Smooth muscle cell (in vitro differentiated cells): Measurements from ENCODE around the gene NTF3. TPM values are rescaled to one million over a fixed set of nuclear protein-coding genes. Genes with fewer than 3 reads are reported as not detected.

Experiments used
- DNase-seq: peaks from one replicate; lab custom pipeline; 2025; ENCODE audit not compliant: unreplicated experiment; lab: John Stamatoyannopoulos, UW
- H2AFZ ChIP-seq: fragments of 200-600 bp; sonication (generic); 2 replicates; pipeline ENCODE4 v1.6.0; 2016; ENCODE audit warnings: antibody characterized with exemption, low read depth, mild to moderate bottlenecking
- H3F3A ChIP-seq: fragments of 200-600 bp; sonication (generic); 2 replicates; pipeline ENCODE4 v1.6.0; 2017; ENCODE audit warnings: antibody characterized with exemption, low read depth
- H3K27ac ChIP-seq: fragments of 200-600 bp; sonication (generic); 2 replicates; pipeline ENCODE4 v1.5.1; 2016; ENCODE audit warnings: low read depth, mild to moderate bottlenecking
- H3K27me3 ChIP-seq: fragments of 200-600 bp; sonication (generic); 2 replicates; pipeline ENCODE4 v1.6.1; 2016; ENCODE audit warnings: low read depth, mild to moderate bottlenecking
- H3K36me3 ChIP-seq: fragments of 200-600 bp; sonication (generic); 2 replicates; pipeline ENCODE4 v1.5.1; 2016; ENCODE audit warnings: low read depth
- H3K4me1 ChIP-seq: fragments of 200-600 bp; sonication (generic); 2 replicates; pipeline ENCODE4 v1.5.1; 2016; ENCODE audit warnings: low read depth
- H3K4me2 ChIP-seq: fragments of 200-600 bp; sonication (generic); 2 replicates; pipeline ENCODE4 v1.6.0; 2016; ENCODE audit warnings: mild to moderate bottlenecking
- H3K4me3 ChIP-seq: fragments of 200-600 bp; sonication (generic); 2 replicates; pipeline ENCODE4 v1.5.1; 2016; ENCODE audit warnings: mild to moderate bottlenecking
- H3K79me2 ChIP-seq: fragments of 200-600 bp; sonication (generic); 2 replicates; pipeline ENCODE4 v1.6.0; 2016; ENCODE audit warnings: low read depth, mild to moderate bottlenecking
- H3K9ac ChIP-seq: fragments of 200-600 bp; sonication (generic); 2 replicates; pipeline ENCODE4 v1.6.0; 2016; ENCODE audit warnings: low read depth
- H3K9me3 ChIP-seq: fragments of 200-600 bp; sonication (generic); replicated peaks from 2 replicates; pipeline ENCODE4 v1.5.1; 2016; ENCODE audit warnings: low read depth
- H4K20me1 ChIP-seq: fragments of 200-600 bp; sonication (generic); 2 replicates; pipeline ENCODE4 v1.6.0; 2016; ENCODE audit warnings: low read depth
- CTCF ChIP-seq: fragments of 200-600 bp; sonication (generic); IDR thresholded peaks from 2 replicates; pipeline ENCODE4 v1.5.1; 2017; ENCODE audit warnings: borderline replicate concordance, mild to moderate bottlenecking, antibody characterized with exemption; ENCODE audit not compliant: insufficient read depth, poor library complexity, severe bottlenecking
- WGBS: methylation state at CpG from one replicate; pipeline ENCODE4 v1.1.7; 2016; ENCODE audit warnings: low lambda C conversion rate; 5-methylcytosine and 5-hydroxymethylcytosine counted together
- polyA plus RNA-seq: library from polyadenylated mRNA; unstranded; fragments of >200 nt; fragmentation: Nextera tagmentation; extraction: Ambion mirVana; gene quantifications from 2 replicates; pipeline ENCODE4 v1.2.1, GENCODE V29; 2016
- total RNA-seq: library from RNA; depleted of rRNA; stranded (reverse); fragments of >200 nt; gene quantifications from 2 replicates; pipeline ENCODE4 v1.2.3, GENCODE V29; 2014

Gene NTF3
- total and polyA plus RNA-seq, 2 experiments from 2014 or later: 1.1 to 3.4 TPM

GRCh38 chr12:5514016-5514415 is 82.1 kb downstream of the NTF3 start:
- Histone ChIP-seq H3K27ac (no peak overlapping the region), H2AFZ (no peak overlapping the region), H3K9ac (no peak overlapping the region), H3K4me1 (peaks cover 9% of the 10 kb centered on the region), H3K4me2 (no peak overlapping the region), H4K20me1 (no peaks in the 10 kb centered on the region), H3K4me3 (no peak overlapping the region), H3K36me3 (no peaks in the 10 kb centered on the region), H3F3A (no peaks in the 10 kb centered on the region), H3K79me2 (no peaks in the 10 kb centered on the region), H3K27me3 (no peaks in the 10 kb centered on the region), H3K9me3 (no peaks in the 10 kb centered on the region)
- no peak for TF ChIP-seq CTCF
- no peak for DNase-seq
- 84% methylated on average over 6 of the region's 6 CpGs for WGBS

GRCh38 chr12:5514545-5514944 is 82.6 kb downstream of the NTF3 start:
- no peak overlapping the region for H3K9ac ChIP-seq
- no peak overlapping the region for H3K27ac ChIP-seq
- no peak for DNase-seq
- H4K20me1 ChIP-seq: no peaks in the 10 kb centered on the region
- TF ChIP-seq CTCF: no peak
- H3K4me2 ChIP-seq: no peak overlapping the region
- no peaks in the 10 kb centered on the region for H3K79me2 ChIP-seq
- H3K9me3 ChIP-seq: no peaks in the 10 kb centered on the region
- no peak overlapping the region for H3K4me3 ChIP-seq
- H3F3A ChIP-seq: no peaks in the 10 kb centered on the region
- no peaks in the 10 kb centered on the region for H3K27me3 ChIP-seq
- no peak overlapping the region for H2AFZ ChIP-seq
- no peaks in the 10 kb centered on the region for H3K36me3 ChIP-seq
- H3K4me1 ChIP-seq: peaks cover 9% of the 10 kb centered on the region
- WGBS: 91% methylated on average over 4 of the region's 4 CpGs

- Histone ChIP-seq H4K20me1 (no peaks in the 10 kb centered on the region), H3K4me3 (no peak overlapping the region), H3K9me3 (no peaks in the 10 kb centered on the region), H3K36me3 (no peaks in the 10 kb centered on the region), H3K4me1 (peaks cover 9% of the 10 kb centered on the region), H3K4me2 (no peak overlapping the region), H3K27me3 (no peaks in the 10 kb centered on the region), H3K9ac (no peak overlapping the region), H3K27ac (no peak overlapping the region), H2AFZ (no peak overlapping the region), H3F3A (no peaks in the 10 kb centered on the region), H3K79me2 (no peaks in the 10 kb centered on the region)
- DNase-seq: no peak
- no peak for TF ChIP-seq CTCF
- WGBS: 89% methylated on average over 1 of the region's 1 CpG
Observed at GRCh38 chr12:5515458-5515857, 83.5 kb downstream of the NTF3 start.

- H3K36me3 ChIP-seq: no peaks in the 10 kb centered on the region
- DNase-seq: no peak
- WGBS: 70% methylated on average over 8 of the region's 8 CpGs
- H3K4me1 ChIP-seq: peaks cover 9% of the 10 kb centered on the region
- H2AFZ ChIP-seq: peak overlapping the region; percentile 49
- H3K9ac ChIP-seq: no peak overlapping the region
- H4K20me1 ChIP-seq: no peaks in the 10 kb centered on the region
- H3K79me2 ChIP-seq: no peaks in the 10 kb centered on the region
- no peak for TF ChIP-seq CTCF
- H3K9me3 ChIP-seq: no peaks in the 10 kb centered on the region
- H3K4me3 ChIP-seq: no peak overlapping the region
- H3F3A ChIP-seq: no peaks in the 10 kb centered on the region
- H3K4me2 ChIP-seq: no peak overlapping the region
- no peak overlapping the region for H3K27ac ChIP-seq
- no peaks in the 10 kb centered on the region for H3K27me3 ChIP-seq
Observed at GRCh38 chr12:5516371-5517241, 84.7 kb downstream of the NTF3 start.
